Measurements from ENCODE around the gene MOCOS. TPM values are rescaled to one million over a fixed set of nuclear protein-coding genes. Genes with fewer than 3 reads are reported as not detected.

MOCOS gene
- total and polyA plus RNA-seq, 4 donors, result 0.76 to 1.1 (median 0.83) TPM

DNA sequence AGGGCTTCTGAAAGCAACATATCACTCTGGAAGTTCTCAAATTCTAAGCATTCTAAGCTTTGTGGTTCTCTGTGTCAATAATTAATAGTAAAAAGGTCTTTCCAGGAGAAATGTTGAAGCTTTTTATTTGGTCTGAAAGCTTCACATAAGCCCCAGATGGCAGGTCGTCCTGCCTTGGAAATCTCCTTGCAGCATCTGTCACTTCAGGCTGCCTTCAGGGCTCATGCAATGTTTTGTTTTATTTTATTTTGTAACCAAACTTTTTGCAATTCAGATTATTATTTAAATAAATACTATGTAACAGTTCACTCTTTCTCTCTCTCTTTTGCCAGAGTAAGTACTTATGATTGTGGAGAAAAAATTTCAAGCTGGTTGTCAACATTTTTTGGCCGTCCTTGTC lies 63.5 kb downstream of the MOCOS start:
- no CpG with 5 or more reads among the region's 2 CpGs for WGBS (ENCODE audit: insufficient coverage)
- Histone ChIP-seq H3K9me3 (ENCODE audit: control insufficient read depth, insufficient read depth, low read length) (no peaks in the 10 kb centered on the region), H3K36me3 (ENCODE audit: control insufficient read depth, insufficient read depth, low read length) (no peaks in the 10 kb centered on the region), H3K27me3 (ENCODE audit: control insufficient read depth, insufficient read depth, low read length) (no peaks in the 10 kb centered on the region), H3K27ac (ENCODE audit: low read depth, low read length) (no peak overlapping the region), H3K4me3 (ENCODE audit: low read depth, low read length) (no peak overlapping the region), H3K4me1 (ENCODE audit: control insufficient read depth, insufficient read depth, low read length) (no peaks in the 10 kb centered on the region)
- peak in 1 of 6 donors; percentile 55 for DNase-seq (ENCODE audit: low read depth in 4 of 6, low spot score in 6 of 6)

DNA sequence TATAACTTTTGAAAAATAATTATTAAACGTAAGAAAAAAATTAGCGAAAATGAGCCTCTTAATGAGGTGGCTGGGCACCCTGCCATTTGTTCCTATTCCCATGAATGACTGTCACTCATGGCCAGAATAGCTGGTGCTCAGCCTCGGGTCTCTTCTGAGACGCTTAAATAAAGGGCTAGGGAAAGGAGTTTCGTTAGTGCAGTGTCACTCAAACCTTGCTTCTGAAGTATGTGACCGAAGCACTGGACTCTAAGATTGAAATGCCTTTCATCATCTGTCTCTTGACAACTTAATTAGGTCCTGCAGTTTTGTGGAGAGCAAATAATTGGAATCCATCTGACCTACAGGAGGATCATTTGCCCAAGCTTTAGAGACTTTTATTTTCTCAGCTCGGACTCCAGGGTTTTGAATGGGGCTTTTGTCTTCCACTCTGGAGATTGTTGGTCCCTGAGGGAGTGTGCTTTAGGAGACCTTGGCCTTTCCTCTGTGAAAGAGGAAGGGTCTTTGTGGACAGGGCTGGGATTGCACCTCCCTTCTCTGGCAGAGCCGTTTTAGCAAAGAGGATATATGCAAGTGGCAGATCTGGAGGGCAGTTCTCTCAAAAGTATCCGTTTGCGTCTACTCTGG lies 67.9 kb downstream of the MOCOS start:
- Histone ChIP-seq H3K4me3 (ENCODE audit: low read depth, low read length) (no peak overlapping the region), H3K36me3 (ENCODE audit: control insufficient read depth, insufficient read depth, low read length) (no peaks in the 10 kb centered on the region), H3K27me3 (ENCODE audit: control insufficient read depth, insufficient read depth, low read length) (no peaks in the 10 kb centered on the region), H3K27ac (ENCODE audit: low read depth, low read length) (no peak overlapping the region), H3K9me3 (ENCODE audit: control insufficient read depth, insufficient read depth, low read length) (no peaks in the 10 kb centered on the region), H3K4me1 (ENCODE audit: control insufficient read depth, insufficient read depth, low read length) (no peaks in the 10 kb centered on the region)
- DNase-seq (ENCODE audit: low read depth in 4 of 6, low spot score in 6 of 6), result peak in 1 of 6 donors; percentile 21
- WGBS (ENCODE audit: insufficient coverage), result 28% methylated on average over 7 of the region's 10 CpGs

DNA sequence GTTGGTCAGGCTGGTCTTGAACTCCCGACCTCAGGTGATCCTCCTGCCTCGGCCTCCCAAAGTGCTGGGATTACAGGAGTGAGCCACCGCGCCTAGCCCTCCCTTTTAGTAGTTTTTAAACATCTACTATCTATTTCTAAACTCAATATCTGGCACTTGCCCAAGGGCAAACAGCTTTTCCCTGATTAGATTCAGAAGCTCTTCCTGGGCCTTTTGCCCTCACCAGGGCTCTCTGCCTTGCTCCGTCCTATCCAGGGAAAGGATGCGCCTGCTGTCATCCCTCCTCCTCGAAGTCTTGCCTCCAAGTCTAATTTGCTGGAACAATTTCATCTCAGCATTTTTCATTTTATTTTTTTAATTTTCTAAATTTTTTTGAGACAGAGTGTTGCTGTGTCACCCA lies 68.8 kb downstream of the MOCOS start:
- no peaks in the 10 kb centered on the region for H3K36me3 ChIP-seq (ENCODE audit: control insufficient read depth, insufficient read depth, low read length)
- H3K4me3 ChIP-seq (ENCODE audit: low read depth, low read length), result no peak overlapping the region
- WGBS (ENCODE audit: insufficient coverage), result 98% methylated on average over 5 of the region's 7 CpGs
- no peaks in the 10 kb centered on the region for H3K9me3 ChIP-seq (ENCODE audit: control insufficient read depth, insufficient read depth, low read length)
- H3K27ac ChIP-seq (ENCODE audit: low read depth, low read length), result no peak overlapping the region
- no peaks in the 10 kb centered on the region for H3K27me3 ChIP-seq (ENCODE audit: control insufficient read depth, insufficient read depth, low read length)
- H3K4me1 ChIP-seq (ENCODE audit: control insufficient read depth, insufficient read depth, low read length), result no peaks in the 10 kb centered on the region
- peak in 1 of 6 donors; percentile 28 for DNase-seq (ENCODE audit: low read depth in 4 of 6, low spot score in 6 of 6)

DNA sequence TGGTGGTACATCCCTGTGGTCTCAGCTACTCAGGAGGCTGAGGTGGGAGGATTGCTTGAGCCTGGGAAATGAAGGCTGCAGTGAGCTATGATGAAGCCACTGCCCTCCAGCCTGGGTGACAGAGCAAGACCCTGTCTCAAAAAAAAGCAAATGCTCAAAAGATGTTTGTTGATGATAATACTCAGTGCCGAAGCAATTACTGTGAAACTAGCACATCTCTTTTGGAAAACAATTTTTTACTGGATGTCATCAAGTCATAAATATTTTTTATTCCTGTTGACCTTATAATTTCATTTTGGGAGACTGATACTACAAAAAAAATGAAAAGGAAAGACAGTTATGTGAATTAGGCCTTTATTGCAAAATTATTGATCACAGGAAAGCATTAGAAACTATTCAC lies 75.7 kb downstream of the MOCOS start:
- no CpG with 5 or more reads among the region's 1 CpG for WGBS (ENCODE audit: insufficient coverage)
- no peaks in the 10 kb centered on the region for H3K9me3 ChIP-seq (ENCODE audit: control insufficient read depth, insufficient read depth, low read length)
- H3K27me3 ChIP-seq (ENCODE audit: control insufficient read depth, insufficient read depth, low read length), result no peaks in the 10 kb centered on the region
- H3K27ac ChIP-seq (ENCODE audit: low read depth, low read length), result no peak overlapping the region
- no peak for DNase-seq (ENCODE audit: low read depth in 4 of 6, low spot score in 6 of 6)
- no peaks in the 10 kb centered on the region for H3K36me3 ChIP-seq (ENCODE audit: control insufficient read depth, insufficient read depth, low read length)
- H3K4me3 ChIP-seq (ENCODE audit: low read depth, low read length), result no peak overlapping the region
- no peaks in the 10 kb centered on the region for H3K4me1 ChIP-seq (ENCODE audit: control insufficient read depth, insufficient read depth, low read length)

DNA sequence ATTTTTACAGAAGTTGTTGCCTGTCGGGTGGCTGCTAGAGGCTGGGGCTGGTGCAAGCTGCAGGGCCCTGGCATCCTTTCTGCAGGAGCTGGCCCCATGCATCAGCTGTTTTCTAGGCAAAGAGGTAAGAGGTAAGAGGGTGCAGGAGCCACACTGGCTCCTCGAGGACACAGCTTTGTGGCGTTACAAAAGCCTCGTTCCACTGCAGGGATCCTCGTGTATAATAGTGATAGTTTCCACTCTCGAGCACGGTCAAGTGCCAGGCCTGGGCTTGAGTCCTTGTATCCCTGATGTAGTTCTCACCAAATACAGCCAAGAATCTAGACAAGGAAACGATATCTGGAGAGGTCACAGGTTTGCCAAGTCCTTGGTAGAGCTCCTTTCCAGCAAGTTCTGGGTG lies 77.0 kb downstream of the MOCOS start:
- no peak overlapping the region for H3K27ac ChIP-seq (ENCODE audit: low read depth, low read length)
- H3K9me3 ChIP-seq (ENCODE audit: control insufficient read depth, insufficient read depth, low read length), result no peaks in the 10 kb centered on the region
- H3K4me1 ChIP-seq (ENCODE audit: control insufficient read depth, insufficient read depth, low read length), result no peaks in the 10 kb centered on the region
- WGBS (ENCODE audit: insufficient coverage), result 81% methylated on average over 6 of the region's 8 CpGs
- H3K27me3 ChIP-seq (ENCODE audit: control insufficient read depth, insufficient read depth, low read length), result no peaks in the 10 kb centered on the region
- H3K36me3 ChIP-seq (ENCODE audit: control insufficient read depth, insufficient read depth, low read length), result no peaks in the 10 kb centered on the region
- no peak for DNase-seq (ENCODE audit: low read depth in 4 of 6, low spot score in 6 of 6)
- H3K4me3 ChIP-seq (ENCODE audit: low read depth, low read length), result no peak overlapping the region

DNA sequence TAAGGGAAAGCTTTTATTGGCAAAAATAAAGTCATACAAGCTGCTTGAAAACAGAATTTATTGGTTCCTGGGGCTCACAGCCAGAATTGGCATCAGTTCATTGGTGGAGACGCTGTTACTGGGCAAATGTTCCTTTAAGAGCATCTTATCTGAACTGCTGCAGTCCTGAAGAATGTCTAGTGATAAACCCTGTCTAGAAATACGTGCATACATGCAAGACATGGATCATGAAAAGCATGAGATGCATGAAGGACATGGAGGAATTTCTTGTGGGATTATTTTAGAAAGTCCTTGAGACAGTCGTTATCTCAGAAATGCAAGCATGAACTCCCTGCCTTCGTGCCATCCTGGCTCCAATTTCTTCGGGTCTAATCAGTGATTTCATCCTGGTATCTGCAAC lies 77.7 kb downstream of the MOCOS start:
- DNase-seq (ENCODE audit: low read depth in 4 of 6, low spot score in 6 of 6), result peak in 3 of 6 donors; percentile 12 to 73 (median 34)
- H3K27ac ChIP-seq (ENCODE audit: low read depth, low read length), result no peak overlapping the region
- WGBS (ENCODE audit: insufficient coverage), result 29% methylated on average over 3 of the region's 5 CpGs
- H3K36me3 ChIP-seq (ENCODE audit: control insufficient read depth, insufficient read depth, low read length), result no peaks in the 10 kb centered on the region
- H3K4me1 ChIP-seq (ENCODE audit: control insufficient read depth, insufficient read depth, low read length), result no peaks in the 10 kb centered on the region
- H3K4me3 ChIP-seq (ENCODE audit: low read depth, low read length), result no peak overlapping the region
- H3K27me3 ChIP-seq (ENCODE audit: control insufficient read depth, insufficient read depth, low read length), result no peaks in the 10 kb centered on the region
- no peaks in the 10 kb centered on the region for H3K9me3 ChIP-seq (ENCODE audit: control insufficient read depth, insufficient read depth, low read length)

- Histone ChIP-seq H3K36me3 (ENCODE audit: control insufficient read depth, insufficient read depth, low read length) (no peaks in the 10 kb centered on the region), H3K4me3 (ENCODE audit: low read depth, low read length) (no peak overlapping the region), H3K4me1 (ENCODE audit: control insufficient read depth, insufficient read depth, low read length) (no peaks in the 10 kb centered on the region), H3K27ac (ENCODE audit: low read depth, low read length) (no peak overlapping the region), H3K27me3 (ENCODE audit: control insufficient read depth, insufficient read depth, low read length) (no peaks in the 10 kb centered on the region), H3K9me3 (ENCODE audit: control insufficient read depth, insufficient read depth, low read length) (no peaks in the 10 kb centered on the region)
- DNase-seq (ENCODE audit: low read depth in 4 of 6, low spot score in 6 of 6), result no peak
- 60% methylated on average over 1 of the region's 4 CpGs for WGBS (ENCODE audit: insufficient coverage)
Observed at GRCh38 chr18:36269157-36269556, 81.9 kb downstream of the MOCOS start.

DNA sequence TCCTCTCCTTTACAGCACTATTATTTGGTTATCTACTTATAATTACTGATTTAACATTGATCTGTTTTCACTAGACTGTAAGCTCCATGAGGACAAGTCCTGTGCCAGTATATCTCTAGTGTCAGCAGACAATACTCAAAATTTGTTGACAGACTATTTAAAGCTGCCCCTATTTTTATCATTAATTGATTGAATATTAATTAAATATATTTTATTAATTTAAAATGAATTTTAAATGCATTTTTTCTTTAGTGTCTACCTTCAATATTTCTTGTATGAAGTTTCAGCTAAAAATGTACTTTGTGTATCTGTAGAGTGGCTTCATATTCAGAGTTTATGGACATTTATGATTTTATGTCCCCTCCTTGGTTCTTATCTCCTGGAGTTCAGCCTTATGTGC lies 83.9 kb downstream of the MOCOS start:
- Histone ChIP-seq H3K9me3 (ENCODE audit: control insufficient read depth, insufficient read depth, low read length) (no peaks in the 10 kb centered on the region), H3K4me1 (ENCODE audit: control insufficient read depth, insufficient read depth, low read length) (no peaks in the 10 kb centered on the region), H3K27me3 (ENCODE audit: control insufficient read depth, insufficient read depth, low read length) (no peaks in the 10 kb centered on the region), H3K27ac (ENCODE audit: low read depth, low read length) (no peak overlapping the region), H3K4me3 (ENCODE audit: low read depth, low read length) (no peak overlapping the region), H3K36me3 (ENCODE audit: control insufficient read depth, insufficient read depth, low read length) (no peaks in the 10 kb centered on the region)
- DNase-seq (ENCODE audit: low read depth in 4 of 6, low spot score in 6 of 6), result no peak

GRCh38 chr18:36273347-36273746 lies 86.0 kb downstream of the MOCOS start:
- Histone ChIP-seq H3K4me1 (ENCODE audit: control insufficient read depth, insufficient read depth, low read length) (no peaks in the 10 kb centered on the region), H3K9me3 (ENCODE audit: control insufficient read depth, insufficient read depth, low read length) (no peaks in the 10 kb centered on the region), H3K27me3 (ENCODE audit: control insufficient read depth, insufficient read depth, low read length) (no peaks in the 10 kb centered on the region), H3K36me3 (ENCODE audit: control insufficient read depth, insufficient read depth, low read length) (no peaks in the 10 kb centered on the region), H3K4me3 (ENCODE audit: low read depth, low read length) (no peak overlapping the region), H3K27ac (ENCODE audit: low read depth, low read length) (no peak overlapping the region)
- WGBS (ENCODE audit: insufficient coverage), result 90% methylated on average over 4 of the region's 8 CpGs
- no peak for DNase-seq (ENCODE audit: low read depth in 4 of 6, low spot score in 6 of 6)

DNA sequence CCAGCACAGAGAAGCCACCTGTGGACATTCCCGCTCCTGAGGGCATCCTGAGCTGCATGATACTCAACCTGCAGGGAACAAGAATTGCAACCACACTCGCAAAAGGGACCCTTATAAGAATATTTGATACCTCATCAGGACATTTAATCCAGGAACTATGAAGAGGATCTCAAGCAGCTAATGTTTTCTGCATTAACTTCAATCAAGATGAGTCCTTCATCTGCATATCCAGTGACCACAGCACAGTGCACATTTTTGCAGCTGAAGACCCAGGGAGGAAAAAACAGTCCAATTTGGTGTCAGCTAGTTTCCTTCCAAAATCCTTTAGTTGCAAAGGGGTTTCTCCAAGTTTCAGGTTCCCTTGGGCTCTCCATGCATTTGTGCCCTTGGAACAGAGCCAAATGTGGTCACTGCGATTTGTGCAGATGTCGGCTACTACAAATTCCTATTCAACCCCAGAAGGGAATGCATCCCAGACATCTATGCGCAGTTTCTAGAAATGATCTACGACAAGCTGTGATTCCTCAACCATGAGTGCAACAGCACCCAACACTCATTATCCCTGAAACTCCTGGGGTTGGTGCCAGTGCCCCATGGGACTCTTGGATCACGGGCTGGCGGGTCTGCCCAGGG lies 86.9 kb downstream of the MOCOS start:
- Histone ChIP-seq H3K27ac (ENCODE audit: low read depth, low read length) (no peak overlapping the region), H3K4me1 (ENCODE audit: control insufficient read depth, insufficient read depth, low read length) (no peaks in the 10 kb centered on the region), H3K9me3 (ENCODE audit: control insufficient read depth, insufficient read depth, low read length) (no peaks in the 10 kb centered on the region), H3K4me3 (ENCODE audit: low read depth, low read length) (no peak overlapping the region), H3K27me3 (ENCODE audit: control insufficient read depth, insufficient read depth, low read length) (no peaks in the 10 kb centered on the region), H3K36me3 (ENCODE audit: control insufficient read depth, insufficient read depth, low read length) (no peaks in the 10 kb centered on the region)
- no peak for DNase-seq (ENCODE audit: low read depth in 4 of 6, low spot score in 6 of 6)
- WGBS (ENCODE audit: insufficient coverage), result 89% methylated on average over 8 of the region's 8 CpGs
